Measurements from ENCODE around the gene SREBF2.
A peak's percentile ranks its signal among the peaks of the same experiment; 100 is the strongest.

SREBF2 gene

GRCh38 chr22:41826430-41827383, 6.2 kb upstream of the SREBF2 start:
- H3K36me3 ChIP-seq = peaks cover 42% of the 10 kb centered on the region
- no peak for TF ChIP-seq CTCF (IDR thresholded peaks at IDR 0.05; ENCODE audit: low read depth, low read length)
- no peak overlapping the region for H3K27ac ChIP-seq
- no peaks in the 10 kb centered on the region for H3K9me3 ChIP-seq (ENCODE audit: severe bottlenecking)
- H3K27me3 ChIP-seq (ENCODE audit: insufficient read depth, low read depth, severe bottlenecking) = no peaks in the 10 kb centered on the region
- DNase-seq = no peak
- H3K4me3 ChIP-seq (ENCODE audit: low read depth, low read length) = no peak overlapping the region

- Histone ChIP-seq H3K9me3 (ENCODE audit: severe bottlenecking) (no peaks in the 10 kb centered on the region), H3K36me3 (peaks cover 38% of the 10 kb centered on the region), H3K27me3 (ENCODE audit: insufficient read depth, low read depth, severe bottlenecking) (no peaks in the 10 kb centered on the region), H3K27ac (no peak overlapping the region), H3K4me3 (ENCODE audit: low read depth, low read length) (no peak overlapping the region)
- no peak for TF ChIP-seq CTCF (IDR thresholded peaks at IDR 0.05; ENCODE audit: low read depth, low read length)
- DNase-seq = no peak
Observed at GRCh38 chr22:41827671-41828070, 5.2 kb upstream of the SREBF2 start.

GRCh38 chr22:41828516-41828915, 4.4 kb upstream of the SREBF2 start:
- H3K27ac ChIP-seq = no peak overlapping the region
- peaks cover 38% of the 10 kb centered on the region for H3K36me3 ChIP-seq
- DNase-seq = no peak
- H3K27me3 ChIP-seq (ENCODE audit: insufficient read depth, low read depth, severe bottlenecking) = no peaks in the 10 kb centered on the region
- H3K4me3 ChIP-seq (ENCODE audit: low read depth, low read length) = no peak overlapping the region
- H3K9me3 ChIP-seq (ENCODE audit: severe bottlenecking) = no peaks in the 10 kb centered on the region
- no peak for TF ChIP-seq CTCF (IDR thresholded peaks at IDR 0.05; ENCODE audit: low read depth, low read length)

- DNase-seq = peak; percentile 23
- H3K27ac ChIP-seq = no peak overlapping the region
- H3K9me3 ChIP-seq (ENCODE audit: severe bottlenecking) = no peaks in the 10 kb centered on the region
- H3K4me3 ChIP-seq (ENCODE audit: low read depth, low read length) = no peak overlapping the region
- TF ChIP-seq CTCF (IDR thresholded peaks at IDR 0.05; ENCODE audit: low read depth, low read length) = peak; percentile 24; the same call in 1 of the 2 replicates
- H3K36me3 ChIP-seq = peaks cover 36% of the 10 kb centered on the region
- no peaks in the 10 kb centered on the region for H3K27me3 ChIP-seq (ENCODE audit: insufficient read depth, low read depth, severe bottlenecking)
Observed at GRCh38 chr22:41830174-41830573, 2.7 kb upstream of the SREBF2 start.

- Histone ChIP-seq H3K36me3 (peaks cover 36% of the 10 kb centered on the region), H3K9me3 (ENCODE audit: severe bottlenecking) (no peaks in the 10 kb centered on the region), H3K4me3 (ENCODE audit: low read depth, low read length) (no peak overlapping the region), H3K27ac (peak overlapping the region; percentile 6; the same call in 1 of the 2 replicates), H3K27me3 (ENCODE audit: insufficient read depth, low read depth, severe bottlenecking) (no peaks in the 10 kb centered on the region)
- DNase-seq = no peak
- no peak for TF ChIP-seq CTCF (IDR thresholded peaks at IDR 0.05; ENCODE audit: low read depth, low read length)
Observed at GRCh38 chr22:41831383-41831782, 1.5 kb upstream of the SREBF2 start.
